GM03348 (cell line): Measurements from ENCODE around the gene PLEKHO2.

ENCODE experiments used
- DNase-seq: peaks from one replicate; pipeline ENCODE4 v3.0.0; 2012; ENCODE audit warnings: low spot score

PLEKHO2 gene

GRCh38 chr15:64825431-64826294 is 16.1 kb upstream of the PLEKHO2 start, which contains the start of gene PIF1:
Gene PIF1, minus strand, starts transcription at chr15:64825647. Its CDS starts 1,312 bp downstream, at chr15:64824335.
- peak; percentile 95 for DNase-seq

GRCh38 chr15:64828985-64829384 is 12.7 kb upstream of the PLEKHO2 start:
- no peak for DNase-seq

GRCh38 chr15:64833690-64834089 is 8.0 kb upstream of the PLEKHO2 start:
- DNase-seq = no peak

GRCh38 chr15:64836023-64836536 is 5.6 kb upstream of the PLEKHO2 start:
- DNase-seq = no peak

GRCh38 chr15:64837502-64837901 is 4.2 kb upstream of the PLEKHO2 start:
- no peak for DNase-seq

GRCh38 chr15:64841060-64841343 is 713 bp upstream of the PLEKHO2 start:
- no peak for DNase-seq

DNA sequence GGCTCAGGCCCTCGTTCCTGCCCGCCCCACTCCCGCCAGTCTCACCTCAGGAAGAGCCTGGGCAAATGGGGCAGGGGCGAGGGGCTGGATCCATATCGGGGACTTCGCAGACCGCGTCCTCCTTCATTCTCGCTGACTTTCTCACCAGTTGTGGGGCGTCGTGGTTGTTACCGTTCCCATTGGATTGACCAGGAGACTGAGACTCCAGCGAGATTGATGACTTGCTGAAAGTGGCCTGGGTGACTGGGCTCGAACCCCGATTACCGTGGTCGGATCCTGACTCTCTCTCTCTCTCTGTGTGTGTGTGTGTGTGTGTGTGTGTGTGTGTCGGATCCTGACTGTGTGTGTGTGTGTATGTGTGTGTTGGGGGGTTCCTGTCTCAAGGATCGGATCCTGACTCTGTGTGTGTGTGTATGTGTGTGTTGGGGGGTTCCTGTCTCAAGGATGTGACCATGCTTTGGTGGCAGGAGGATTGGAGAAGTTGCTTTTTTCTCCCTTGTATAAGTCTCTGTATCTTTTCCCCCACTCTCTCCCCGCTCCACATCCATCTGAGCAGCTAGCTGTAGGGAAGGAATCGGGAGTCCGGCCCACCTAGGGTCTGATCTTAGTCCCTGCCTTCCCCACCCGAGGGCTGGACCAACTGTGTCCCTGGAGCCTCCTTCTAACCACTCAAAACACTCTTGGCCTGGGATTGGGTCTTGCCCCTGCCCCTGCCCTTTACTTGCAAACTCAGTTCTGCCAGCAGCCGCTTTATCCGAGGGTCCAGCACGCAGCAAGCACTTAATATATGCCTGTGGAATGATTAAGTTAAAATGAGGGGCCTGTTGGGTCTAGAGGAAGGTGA is 603 bp downstream of the PLEKHO2 start:
- peak; percentile 45 for DNase-seq

DNA sequence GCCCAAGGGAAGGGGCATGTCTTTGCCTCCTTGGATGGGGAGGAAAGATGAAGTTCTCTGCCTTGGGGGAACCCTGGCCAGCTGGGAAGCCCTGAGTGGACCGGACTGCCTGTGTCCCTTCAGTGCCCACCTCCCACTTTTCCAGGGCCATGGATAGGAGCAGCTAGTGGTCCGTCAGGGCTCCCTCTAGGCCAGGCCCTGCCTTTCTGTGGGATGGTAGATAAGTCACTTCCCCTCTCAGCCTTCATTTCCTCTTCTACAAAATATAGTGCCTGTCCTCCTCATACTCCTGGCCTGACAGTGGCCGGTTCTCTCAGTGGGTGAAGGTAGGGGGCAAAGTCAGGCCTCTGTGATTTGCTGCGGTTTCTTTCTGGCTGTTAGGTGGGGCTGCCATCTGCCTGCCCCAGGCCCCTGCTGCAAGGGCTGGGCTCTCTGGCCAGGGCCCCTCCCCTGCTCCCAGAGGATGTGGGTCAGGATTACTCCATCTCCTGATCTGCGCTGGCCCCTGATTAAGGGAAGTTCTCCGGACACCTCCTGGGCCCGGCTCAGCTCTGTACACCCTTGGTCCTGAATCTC is 1.4 kb downstream of the PLEKHO2 start:
- DNase-seq = peak; percentile 64

GRCh38 chr15:64843991-64844390 is 2.3 kb downstream of the PLEKHO2 start:
- no peak for DNase-seq

- DNase-seq = no peak
Measured at GRCh38 chr15:64844576-64845145, 2.9 kb downstream of the PLEKHO2 start.

- DNase-seq = peak; percentile 37
Measured at GRCh38 chr15:64845183-64845611, 3.5 kb downstream of the PLEKHO2 start.

GRCh38 chr15:64845831-64846595 is 4.3 kb downstream of the PLEKHO2 start:
- DNase-seq = no peak

DNA sequence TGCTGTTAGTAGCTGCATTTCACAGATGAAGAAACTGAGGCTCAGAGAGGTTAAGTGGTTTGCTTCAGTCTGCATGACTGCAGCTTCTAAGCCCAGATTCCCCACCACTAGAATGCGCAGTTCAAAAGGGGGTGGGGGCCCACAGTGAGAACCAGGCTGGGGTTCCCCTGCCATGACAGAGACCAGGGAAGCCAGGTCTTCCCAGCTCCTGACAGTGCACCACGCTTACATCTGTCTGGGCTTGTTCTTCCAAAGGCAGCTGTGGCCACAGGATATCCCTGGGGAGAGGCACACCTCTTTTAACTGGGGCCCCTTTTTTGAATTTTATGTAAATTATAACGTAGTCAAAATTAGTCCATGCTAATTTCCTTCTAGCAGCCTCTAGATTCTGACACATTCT is 5.3 kb downstream of the PLEKHO2 start:
- no peak for DNase-seq

DNA sequence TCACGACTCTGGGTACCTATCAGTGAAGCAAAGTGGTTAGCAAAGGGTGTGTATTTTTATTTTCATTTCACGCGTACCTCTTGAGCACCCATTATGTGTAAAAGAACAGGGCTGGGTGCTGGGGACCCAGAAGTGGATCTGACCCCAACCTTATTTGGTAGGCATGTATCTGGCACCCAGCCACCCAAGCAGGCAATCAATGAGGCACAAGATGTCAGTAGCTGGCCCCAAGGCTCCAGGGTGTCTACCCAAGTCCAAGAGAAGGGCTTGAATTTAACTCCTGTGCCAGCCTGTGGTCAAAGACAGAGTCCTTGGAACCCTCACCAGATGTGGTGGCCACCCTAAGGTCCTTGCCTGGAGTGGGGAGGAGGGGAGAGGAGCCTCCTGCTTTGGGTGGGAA is 5.7 kb downstream of the PLEKHO2 start:
- no peak for DNase-seq

DNA sequence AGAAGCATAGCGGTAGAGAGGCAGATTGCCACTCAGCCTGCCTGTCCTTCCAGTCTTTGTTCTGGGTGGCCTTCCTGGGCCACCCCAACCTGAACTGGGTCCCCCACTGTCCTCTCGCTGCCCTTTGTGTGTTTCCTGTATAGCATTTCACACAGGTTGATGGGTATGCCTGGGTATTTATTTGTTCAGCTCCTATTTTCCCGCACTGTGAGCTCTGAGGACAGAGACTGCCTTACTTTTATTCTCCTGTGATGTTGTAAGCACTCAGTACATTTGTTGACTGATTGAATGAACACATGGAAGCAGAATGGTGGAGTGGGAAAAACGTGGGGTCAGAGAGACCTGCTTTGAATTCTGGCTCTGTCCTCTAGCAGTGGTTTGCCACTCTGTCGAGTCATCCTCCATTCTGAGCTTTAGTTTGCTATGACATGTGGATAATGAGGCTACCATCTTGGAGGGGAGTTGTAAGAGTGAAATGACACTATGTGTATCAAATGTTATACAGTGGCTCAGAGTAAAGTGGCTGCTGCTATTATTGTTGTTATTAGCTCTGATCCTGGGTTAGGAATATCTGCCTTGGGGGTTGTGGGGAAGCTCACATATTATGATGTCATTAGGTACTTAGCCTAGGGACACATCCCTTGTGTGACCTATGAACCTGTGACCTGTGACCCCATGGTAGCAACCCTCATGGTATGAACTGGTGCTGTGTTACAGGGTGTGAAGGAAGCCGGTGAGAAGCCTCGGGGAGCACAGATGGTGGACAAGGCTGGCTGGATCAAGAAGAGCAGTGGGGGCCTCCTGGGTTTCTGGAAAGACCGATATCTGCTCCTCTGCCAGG is 6.4 kb downstream of the PLEKHO2 start:
- DNase-seq = no peak

- no peak for DNase-seq
Measured at GRCh38 chr15:64850778-64851502, 9.2 kb downstream of the PLEKHO2 start.

- peak; percentile 87 for DNase-seq
Measured at GRCh38 chr15:64851503-64851840, 9.8 kb downstream of the PLEKHO2 start.

- no peak for DNase-seq
Measured at GRCh38 chr15:64854041-64854440, 12.3 kb downstream of the PLEKHO2 start.

- DNase-seq = no peak
Measured at GRCh38 chr15:64854526-64854925, 12.8 kb downstream of the PLEKHO2 start.
